WERI-Rb-1 (cell line): ENCODE results near the gene RAB3C.

Source experiments
- DNase-seq: peaks from one replicate; pipeline ENCODE4 v3.0.0-alpha.2; 2020
- H3K27ac ChIP-seq: fragments of 250-450 bp; sonication (Bioruptor Pico); 2 replicates; pipeline ENCODE4 v1.5.1; 2020; ENCODE audit warnings: mild to moderate bottlenecking, moderate library complexity
- H3K27me3 ChIP-seq: fragments of 250-450 bp; sonication (Bioruptor Pico); 2 replicates; pipeline ENCODE4 v1.5.1; 2021; ENCODE audit warnings: mild to moderate bottlenecking, low read depth, moderate library complexity; ENCODE audit not compliant: insufficient read depth, severe bottlenecking
- H3K36me3 ChIP-seq: fragments of 250-450 bp; sonication (Bioruptor Pico); 2 replicates; pipeline ENCODE4 v1.5.1; 2020; ENCODE audit warnings: mild to moderate bottlenecking, moderate library complexity
- H3K4me3 ChIP-seq: 2 replicates; pipeline ENCODE4 v1.5.1; 2011; ENCODE audit warnings: low read depth, mild to moderate bottlenecking, control low read depth, low read length
- H3K9me3 ChIP-seq: fragments of 250-450 bp; sonication (Bioruptor Pico); 2 replicates; pipeline ENCODE4 v1.5.1; 2021; ENCODE audit warnings: mild to moderate bottlenecking, moderate library complexity; ENCODE audit not compliant: severe bottlenecking
- TF ChIP-seq, protein P1 (sequence below): IDR thresholded peaks from 2 replicates; pipeline ENCODE4 v1.5.1; 2011; ENCODE audit warnings: low read depth, mild to moderate bottlenecking, control low read depth, inconsistent platforms, low read length

The RAB3C gene

DNA sequence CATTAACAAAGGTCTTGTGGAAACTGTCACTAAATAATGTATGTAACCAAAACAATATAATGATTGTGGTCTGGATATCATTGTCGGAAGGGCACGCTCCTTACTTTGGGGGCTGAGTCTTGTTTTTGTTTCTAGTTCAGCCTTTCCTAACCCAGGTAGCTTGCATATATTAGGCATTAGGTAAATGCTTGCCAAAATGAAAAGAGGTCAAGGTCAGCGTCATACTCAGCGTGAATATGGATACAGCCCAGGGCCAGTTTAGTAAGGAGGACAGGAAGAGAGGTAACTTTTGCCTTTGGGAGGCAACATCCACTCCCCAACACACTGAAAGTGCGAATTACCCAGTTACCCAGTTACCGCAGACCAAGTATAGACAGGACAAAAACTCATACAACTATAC, 171.4 kb downstream of the RAB3C start:
- TF ChIP-seq, protein P1, sequence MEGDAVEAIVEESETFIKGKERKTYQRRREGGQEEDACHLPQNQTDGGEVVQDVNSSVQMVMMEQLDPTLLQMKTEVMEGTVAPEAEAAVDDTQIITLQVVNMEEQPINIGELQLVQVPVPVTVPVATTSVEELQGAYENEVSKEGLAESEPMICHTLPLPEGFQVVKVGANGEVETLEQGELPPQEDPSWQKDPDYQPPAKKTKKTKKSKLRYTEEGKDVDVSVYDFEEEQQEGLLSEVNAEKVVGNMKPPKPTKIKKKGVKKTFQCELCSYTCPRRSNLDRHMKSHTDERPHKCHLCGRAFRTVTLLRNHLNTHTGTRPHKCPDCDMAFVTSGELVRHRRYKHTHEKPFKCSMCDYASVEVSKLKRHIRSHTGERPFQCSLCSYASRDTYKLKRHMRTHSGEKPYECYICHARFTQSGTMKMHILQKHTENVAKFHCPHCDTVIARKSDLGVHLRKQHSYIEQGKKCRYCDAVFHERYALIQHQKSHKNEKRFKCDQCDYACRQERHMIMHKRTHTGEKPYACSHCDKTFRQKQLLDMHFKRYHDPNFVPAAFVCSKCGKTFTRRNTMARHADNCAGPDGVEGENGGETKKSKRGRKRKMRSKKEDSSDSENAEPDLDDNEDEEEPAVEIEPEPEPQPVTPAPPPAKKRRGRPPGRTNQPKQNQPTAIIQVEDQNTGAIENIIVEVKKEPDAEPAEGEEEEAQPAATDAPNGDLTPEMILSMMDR, result no peak
- Histone ChIP-seq H3K27ac (no peak overlapping the region), H3K9me3 (no peaks in the 10 kb centered on the region), H3K4me3 (no peak overlapping the region), H3K27me3 (no peaks in the 10 kb centered on the region), H3K36me3 (no peaks in the 10 kb centered on the region)
- DNase-seq, result no peak

DNA sequence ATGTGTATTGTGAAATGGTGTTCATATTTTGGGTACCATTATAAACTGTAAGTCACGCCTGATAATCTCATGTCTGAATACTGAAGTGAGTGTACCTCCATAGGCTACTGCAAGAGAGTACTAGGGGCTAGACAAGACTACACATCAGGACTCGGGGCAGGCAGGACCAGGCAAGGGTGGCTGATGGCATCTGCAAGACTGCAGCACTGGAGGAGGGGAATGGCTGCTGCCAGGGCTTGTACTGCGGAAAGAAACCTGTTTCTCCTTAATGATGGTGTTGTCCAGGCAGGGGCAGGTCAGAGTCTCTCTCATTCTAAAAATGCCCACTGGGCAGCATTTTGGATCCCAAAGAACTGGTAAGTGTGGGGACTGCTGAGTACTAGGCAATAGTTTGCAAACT, 172.5 kb downstream of the RAB3C start:
- Histone ChIP-seq H3K27me3 (no peaks in the 10 kb centered on the region), H3K27ac (no peak overlapping the region), H3K4me3 (no peak overlapping the region), H3K36me3 (no peaks in the 10 kb centered on the region), H3K9me3 (no peaks in the 10 kb centered on the region)
- no peak for DNase-seq
- TF ChIP-seq, protein P1, result no peak

DNA sequence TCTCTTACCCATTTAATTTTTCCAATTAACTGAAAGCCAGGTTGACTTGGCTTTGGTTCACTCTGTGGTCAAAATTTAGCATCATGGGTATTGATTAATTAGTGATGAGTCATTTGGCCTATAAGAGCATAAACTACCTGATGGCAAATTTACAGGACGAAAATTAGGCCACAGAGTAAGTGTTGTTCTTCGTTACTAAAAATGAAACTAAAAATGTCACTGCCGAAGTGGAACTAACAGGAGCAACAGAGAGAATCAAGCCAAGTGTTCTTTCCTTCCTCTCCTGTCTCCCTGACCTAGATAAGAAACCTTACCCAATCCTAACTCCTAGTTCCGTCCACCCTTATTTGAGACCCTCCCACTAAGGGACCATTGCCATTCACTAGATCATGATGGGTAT, 176.9 kb downstream of the RAB3C start:
- Histone ChIP-seq H3K9me3 (no peaks in the 10 kb centered on the region), H3K27ac (no peak overlapping the region), H3K4me3 (no peak overlapping the region), H3K36me3 (no peaks in the 10 kb centered on the region), H3K27me3 (no peaks in the 10 kb centered on the region)
- no peak for DNase-seq
- TF ChIP-seq, protein P1, result no peak

DNA sequence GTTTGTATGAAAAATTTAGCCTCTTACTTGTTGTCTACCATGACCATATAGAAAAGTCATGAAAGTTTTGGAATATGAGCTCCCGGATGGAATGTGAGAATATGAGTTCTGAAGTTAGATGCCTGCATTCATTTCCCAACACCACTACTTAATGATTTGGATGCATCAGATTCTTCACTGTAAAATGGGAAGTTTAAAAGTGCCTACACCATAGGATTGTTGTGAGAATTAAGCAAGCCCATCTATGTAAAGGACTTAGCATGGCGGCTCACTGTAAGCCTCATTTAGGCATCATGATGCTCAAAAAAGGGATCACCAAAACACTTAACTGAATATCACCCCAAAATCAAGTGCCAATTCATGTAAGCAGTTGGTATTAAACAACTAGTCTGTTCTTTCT, 177.3 kb downstream of the RAB3C start:
- TF ChIP-seq, protein P1, result no peak
- no peak for DNase-seq
- Histone ChIP-seq H3K27me3 (no peaks in the 10 kb centered on the region), H3K27ac (no peak overlapping the region), H3K4me3 (no peak overlapping the region), H3K9me3 (no peaks in the 10 kb centered on the region), H3K36me3 (no peaks in the 10 kb centered on the region)

DNA sequence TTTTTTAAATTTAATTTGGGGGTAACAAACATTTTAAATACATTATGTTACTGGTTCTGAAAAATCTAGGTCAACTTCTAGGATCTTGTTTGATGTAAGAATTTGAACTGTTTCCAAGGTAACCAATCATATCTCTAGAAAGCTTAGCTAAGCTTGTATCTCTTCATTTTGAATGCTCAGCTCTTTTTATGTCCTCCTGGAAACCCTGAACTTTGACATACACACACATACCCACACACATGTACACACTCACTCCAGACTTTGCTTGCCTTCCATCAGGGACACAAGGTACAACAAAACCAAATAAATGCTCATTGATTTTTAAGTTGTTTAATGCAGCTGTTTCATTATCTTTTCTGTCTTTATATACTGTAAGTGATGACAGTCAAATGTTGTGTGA, 178.5 kb downstream of the RAB3C start:
- no peak for DNase-seq
- H3K27me3 ChIP-seq, result no peaks in the 10 kb centered on the region
- H3K36me3 ChIP-seq, result no peaks in the 10 kb centered on the region
- TF ChIP-seq, protein P1, result no peak
- H3K4me3 ChIP-seq, result no peak overlapping the region
- H3K9me3 ChIP-seq, result no peaks in the 10 kb centered on the region
- no peak overlapping the region for H3K27ac ChIP-seq

DNA sequence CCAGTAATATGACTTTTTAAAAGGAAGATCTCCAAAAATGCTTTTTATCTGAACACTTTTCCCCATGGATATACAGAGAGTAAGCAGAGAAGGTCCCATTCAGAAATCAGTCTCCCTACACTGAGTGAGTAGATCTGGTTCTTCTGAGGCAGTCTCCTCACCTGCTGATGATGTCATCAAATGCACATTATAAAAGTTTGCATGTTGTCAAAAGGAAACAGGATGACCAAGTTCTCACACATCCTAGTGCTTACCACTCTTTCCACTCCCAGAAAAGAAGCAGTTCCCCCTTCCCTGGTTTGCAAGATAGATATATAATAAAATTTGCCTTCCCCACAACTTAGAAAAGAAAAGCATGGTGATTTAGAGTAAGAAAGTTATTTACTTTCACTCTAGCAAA, 180.5 kb downstream of the RAB3C start:
- Histone ChIP-seq H3K4me3 (no peak overlapping the region), H3K36me3 (no peaks in the 10 kb centered on the region), H3K27me3 (no peaks in the 10 kb centered on the region), H3K9me3 (no peaks in the 10 kb centered on the region), H3K27ac (no peak overlapping the region)
- TF ChIP-seq, protein P1, result no peak
- no peak for DNase-seq
